Large intestine (tissue), 3 donors: ENCODE measurements around the gene CSNK1G1. TPM values are rescaled to one million over a fixed set of nuclear protein-coding genes. Genes with fewer than 3 reads are reported as not detected.
"Not testable (repeated sequence)": the region's sequence is repeated elsewhere in the genome, so short reads cannot be mapped to it uniquely, and the experiment has no call there.

ENCODE experiments used
- DNase-seq, 2 donors: peaks; one replicate each; pipeline versions ENCODE4 v3.0.0 to v3.0.0-alpha.2; 2013
- H3K27ac ChIP-seq: one replicate; pipeline ENCODE4 v1.5.1; 2013; ENCODE audit warnings: low read length
- H3K27me3 ChIP-seq: 2 replicates; pipeline ENCODE4 v1.6.1; 2013; ENCODE audit warnings: low read length; ENCODE audit not compliant: control insufficient read depth, insufficient read depth
- H3K36me3 ChIP-seq: 2 replicates; pipeline ENCODE4 v1.6.1; 2013; ENCODE audit warnings: low read length; ENCODE audit not compliant: control insufficient read depth, insufficient read depth
- H3K4me1 ChIP-seq: one replicate; pipeline ENCODE4 v1.6.1; 2013; ENCODE audit warnings: low read length; ENCODE audit not compliant: control insufficient read depth, insufficient read depth
- H3K4me3 ChIP-seq: one replicate; pipeline ENCODE4 v1.5.1; 2013; ENCODE audit warnings: low read length
- H3K9me3 ChIP-seq: one replicate; pipeline ENCODE4 v1.6.1; 2013; ENCODE audit warnings: mild to moderate bottlenecking, low read depth, low read length, moderate library complexity; ENCODE audit not compliant: control insufficient read depth
- WGBS: methylation state at CpG from one replicate; pipeline ENCODE4 v1.1.5; 2013; ENCODE audit warnings: low lambda C conversion rate; ENCODE audit not compliant: insufficient coverage; 5-methylcytosine and 5-hydroxymethylcytosine counted together
- polyA plus RNA-seq: library from polyadenylated mRNA; unstranded; fragments of 120-200 nt; gene quantifications from one replicate; pipeline ENCODE4 v1.2.1, GENCODE V29; 2013

Gene CSNK1G1
- polyA plus RNA-seq, 1 donor, result 11.9 TPM

DNA sequence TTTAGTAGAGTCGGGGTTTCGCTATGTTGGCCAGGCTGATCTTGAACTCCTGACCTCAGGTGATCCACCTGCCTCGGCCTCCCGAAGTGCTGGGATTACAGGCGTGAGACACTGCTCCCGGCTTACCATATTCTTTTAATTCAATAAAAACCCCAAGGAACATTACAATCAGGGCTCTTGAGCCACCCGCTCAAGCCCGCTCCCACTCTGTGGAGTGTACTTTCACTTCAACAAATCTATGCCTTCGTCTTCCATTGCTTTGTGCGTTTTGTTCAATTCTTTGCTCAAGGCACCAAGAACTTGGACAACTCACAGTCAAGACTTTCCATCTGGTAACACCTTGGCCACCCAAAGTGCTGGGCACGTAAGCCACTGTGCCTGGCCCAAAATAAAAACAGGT, 130.2 kb downstream of the CSNK1G1 start:
- no peak for DNase-seq
- Histone ChIP-seq H3K27me3 (no peaks in the 10 kb centered on the region), H3K27ac (no peak overlapping the region), H3K36me3 (no peaks in the 10 kb centered on the region), H3K4me3 (no peak overlapping the region), H3K4me1 (no peaks in the 10 kb centered on the region), H3K9me3 (peaks cover 3% of the 10 kb centered on the region)
- WGBS, result 100% methylated on average over 2 of the region's 11 CpGs

DNA sequence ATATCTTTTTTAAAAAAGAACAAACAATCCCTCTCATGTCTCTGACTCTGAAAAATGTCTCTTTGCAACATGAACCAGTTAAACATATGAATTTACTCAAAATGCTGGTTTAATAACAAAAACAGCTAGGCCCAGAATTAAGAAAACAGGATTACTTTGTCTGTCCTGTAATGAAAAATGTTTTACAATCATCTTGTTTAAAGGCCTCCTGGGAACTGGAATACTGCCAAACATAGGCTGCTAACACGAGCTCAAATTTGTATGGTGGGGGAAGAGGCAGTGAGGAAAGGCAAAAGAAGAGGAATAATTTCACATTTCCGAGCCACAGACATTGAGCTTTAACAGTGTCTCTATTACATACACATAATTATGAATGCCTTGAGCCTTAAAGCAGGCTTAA, 131.5 kb downstream of the CSNK1G1 start:
- Histone ChIP-seq H3K36me3 (no peaks in the 10 kb centered on the region), H3K9me3 (peaks cover 3% of the 10 kb centered on the region), H3K27me3 (no peaks in the 10 kb centered on the region), H3K4me1 (no peaks in the 10 kb centered on the region), H3K27ac (no peak overlapping the region), H3K4me3 (no peak overlapping the region)
- no CpG with 5 or more reads among the region's 2 CpGs for WGBS
- peak; percentile 26 to 59 for DNase-seq

GRCh38 chr15:64223882-64224281, 132.1 kb downstream of the CSNK1G1 start:
- Histone ChIP-seq H3K36me3 (no peaks in the 10 kb centered on the region), H3K4me3 (no peak overlapping the region)
- no peak for DNase-seq

DNA sequence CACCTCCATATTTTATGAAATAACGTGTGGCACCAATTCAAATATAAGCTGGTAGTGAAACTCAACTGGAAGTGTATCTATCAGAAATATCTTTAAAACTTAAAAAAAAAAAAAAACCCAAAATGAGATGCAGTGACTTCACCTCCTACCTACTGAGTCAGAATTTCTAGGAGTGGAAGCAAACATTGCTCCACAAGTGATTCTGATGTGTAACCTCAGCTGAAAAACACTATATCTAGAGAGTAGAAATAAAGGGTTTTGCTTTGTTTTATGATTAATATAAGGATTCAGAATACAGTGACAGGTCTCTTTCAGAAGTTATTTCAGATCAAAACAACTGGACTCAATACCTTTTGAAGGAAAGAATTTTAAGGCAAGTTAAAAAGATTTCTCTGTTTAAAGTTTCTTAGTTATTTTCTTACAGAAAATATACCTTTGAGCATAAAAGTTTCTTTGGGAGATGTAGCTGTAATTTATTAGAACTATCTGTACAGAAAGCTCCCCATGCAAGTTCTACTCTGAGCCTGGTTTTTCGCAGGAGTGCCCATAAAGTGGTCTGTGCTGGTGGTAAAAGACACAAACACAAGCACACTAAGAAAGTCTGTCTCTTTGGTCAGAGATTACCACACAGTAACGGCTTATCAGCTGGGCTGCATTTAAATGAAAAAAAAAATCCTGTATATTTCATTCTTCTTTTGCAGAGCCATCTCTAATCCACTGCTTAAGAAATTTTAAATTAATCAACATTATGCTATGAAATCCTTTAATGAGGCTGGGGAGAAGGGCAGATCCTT, 133.2 kb downstream of the CSNK1G1 start:
- H3K27ac ChIP-seq, result no peak overlapping the region
- no peak for DNase-seq
- peaks cover 3% of the 10 kb centered on the region for H3K9me3 ChIP-seq
- WGBS, result 80% methylated on average over 1 of the region's 3 CpGs
- H3K4me3 ChIP-seq, result no peak overlapping the region
- H3K4me1 ChIP-seq, result no peaks in the 10 kb centered on the region
- H3K36me3 ChIP-seq, result no peaks in the 10 kb centered on the region
- no peaks in the 10 kb centered on the region for H3K27me3 ChIP-seq

More at GRCh38 chr15:64223882-64224281, 132.1 kb downstream of the CSNK1G1 start:
- no peaks in the 10 kb centered on the region for H3K4me1 ChIP-seq
- no peak overlapping the region for H3K27ac ChIP-seq
- H3K9me3 ChIP-seq, result peaks cover 3% of the 10 kb centered on the region
- H3K27me3 ChIP-seq, result no peaks in the 10 kb centered on the region

DNA sequence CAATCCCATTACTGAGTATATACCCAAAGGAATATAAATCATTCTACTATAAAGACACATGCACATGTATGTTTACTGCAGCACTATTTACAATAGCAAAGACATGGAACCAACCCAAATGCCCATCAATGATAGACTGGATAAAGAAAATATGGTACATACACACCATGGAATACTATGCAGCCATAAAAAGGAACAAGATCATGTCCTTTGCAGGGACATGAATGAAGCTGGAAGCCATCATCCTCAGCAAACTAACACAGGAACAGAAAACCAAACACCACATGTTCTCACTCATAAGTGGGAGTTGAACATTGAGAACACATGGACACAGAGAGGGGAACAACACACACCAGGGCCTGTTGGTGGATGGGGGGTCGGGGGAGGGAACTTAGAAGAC, 134.1 kb downstream of the CSNK1G1 start:
- not testable (repeated sequence) for H3K27me3 ChIP-seq, H3K9me3 ChIP-seq, H3K36me3 ChIP-seq, H3K4me3 ChIP-seq, DNase-seq, H3K27ac ChIP-seq, H3K4me1 ChIP-seq
- WGBS, result no CpG with 5 or more reads among the region's 1 CpG

DNA sequence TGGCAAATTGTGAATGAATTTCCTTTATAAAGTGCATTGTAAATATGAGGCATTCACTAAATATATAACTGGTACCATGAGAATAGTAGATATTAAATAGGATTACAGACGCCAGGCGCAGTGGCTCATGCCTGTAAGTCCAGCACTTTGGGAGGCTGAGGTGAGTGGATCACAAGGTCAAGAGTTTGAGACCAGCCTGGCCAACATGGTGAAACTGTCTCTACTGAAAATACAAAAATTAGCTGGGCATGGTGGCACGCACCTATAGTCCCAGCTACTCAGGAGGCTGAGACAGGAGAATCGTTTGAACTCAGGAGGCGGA, 138.6 kb downstream of the CSNK1G1 start:
- not testable (repeated sequence) for H3K27ac ChIP-seq
- WGBS, result no CpG with 5 or more reads among the region's 5 CpGs
- H3K4me1 ChIP-seq, result peaks cover 12% of the 10 kb centered on the region

GRCh38 chr15:64216730-64217428, 139.1 kb downstream of the CSNK1G1 start:
- H3K27ac ChIP-seq, result no peak overlapping the region
- WGBS, result 0% methylated on average over 1 of the region's 2 CpGs
- peaks cover 12% of the 10 kb centered on the region for H3K4me1 ChIP-seq
- no peaks in the 10 kb centered on the region for H3K27me3 ChIP-seq
- H3K36me3 ChIP-seq, result peaks cover 6% of the 10 kb centered on the region
- H3K9me3 ChIP-seq, result no peaks in the 10 kb centered on the region
- peak; percentile 9 to 55 for DNase-seq
- H3K4me3 ChIP-seq, result no peak overlapping the region

More for the DNA sequence above, 138.6 kb downstream of the CSNK1G1 start:
- DNase-seq, H3K4me3 ChIP-seq, H3K9me3 ChIP-seq, H3K36me3 ChIP-seq, H3K27me3 ChIP-seq: not testable (repeated sequence)

DNA sequence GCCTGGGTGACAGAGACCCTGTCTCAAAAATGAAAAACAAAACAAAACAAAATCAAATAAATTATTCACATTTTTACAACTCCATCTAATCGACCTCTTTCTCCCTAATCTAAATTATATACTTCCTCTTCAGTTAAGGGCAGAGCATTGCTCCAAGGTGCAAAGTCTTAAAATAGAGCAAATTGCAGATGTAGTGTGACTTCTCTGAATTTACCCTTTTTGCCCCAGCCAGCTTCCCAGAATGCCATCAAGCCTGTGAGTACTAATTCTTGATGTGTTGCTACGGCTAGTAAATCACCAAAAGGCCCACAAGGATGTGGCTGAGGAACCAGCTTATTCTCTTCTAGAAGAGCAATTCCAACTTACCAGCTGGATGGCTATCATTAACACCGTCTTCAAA, 139.8 kb downstream of the CSNK1G1 start:
- H3K27ac ChIP-seq, result no peak overlapping the region
- no peaks in the 10 kb centered on the region for H3K9me3 ChIP-seq
- DNase-seq, result peak in 1 of 2 donors; percentile 67
- no peak overlapping the region for H3K4me3 ChIP-seq
- H3K4me1 ChIP-seq, result peaks cover 12% of the 10 kb centered on the region
- no peaks in the 10 kb centered on the region for H3K27me3 ChIP-seq
- WGBS, result 20% methylated on average over 1 of the region's 3 CpGs
- H3K36me3 ChIP-seq, result peaks cover 6% of the 10 kb centered on the region

DNA sequence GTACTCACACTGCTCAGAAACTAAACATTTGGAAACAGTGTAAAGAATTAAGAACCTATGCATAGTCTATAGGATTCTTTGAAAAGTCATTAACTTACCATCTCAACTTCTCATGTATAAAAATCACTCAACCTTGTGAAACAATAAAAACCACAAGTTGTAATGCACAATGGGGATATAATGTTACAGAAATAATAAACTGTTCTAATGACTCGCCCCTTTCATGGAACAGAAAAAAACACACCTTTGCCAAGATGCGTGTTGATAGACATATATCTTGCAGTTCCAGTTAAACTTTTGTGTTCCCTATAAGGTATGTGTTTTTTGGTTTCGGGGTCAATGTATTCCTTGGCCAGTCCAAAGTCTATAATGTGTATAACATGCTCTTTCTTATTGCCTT, 142.3 kb downstream of the CSNK1G1 start:
- DNase-seq, result no peak
- no peaks in the 10 kb centered on the region for H3K9me3 ChIP-seq
- H3K4me1 ChIP-seq, result peaks cover 12% of the 10 kb centered on the region
- WGBS, result no CpG with 5 or more reads among the region's 3 CpGs
- no peak overlapping the region for H3K4me3 ChIP-seq
- no peaks in the 10 kb centered on the region for H3K27me3 ChIP-seq
- peaks cover 6% of the 10 kb centered on the region for H3K36me3 ChIP-seq
- H3K27ac ChIP-seq, result no peak overlapping the region

DNA sequence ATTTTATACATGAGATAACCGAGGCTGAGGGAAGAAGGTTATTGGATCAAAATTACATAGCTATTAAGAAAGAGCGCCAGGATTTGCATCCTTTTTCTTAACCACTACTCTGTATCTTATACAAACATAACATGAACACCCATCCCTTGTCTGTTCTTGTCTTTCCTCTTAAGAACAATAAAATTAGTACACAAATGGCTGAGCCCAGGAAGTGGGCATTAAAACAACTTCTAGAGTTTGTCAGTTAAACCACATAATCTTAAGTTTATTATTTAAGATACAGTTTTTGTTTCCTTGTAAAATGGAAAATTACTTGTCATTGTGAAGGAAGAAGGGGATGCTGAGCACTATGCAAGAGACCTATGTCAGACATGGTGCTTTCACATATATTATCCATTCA, 144.3 kb downstream of the CSNK1G1 start:
- WGBS, result no CpG with 5 or more reads among the region's 2 CpGs
- no peak overlapping the region for H3K4me3 ChIP-seq
- peaks cover 8% of the 10 kb centered on the region for H3K4me1 ChIP-seq
- peaks cover 9% of the 10 kb centered on the region for H3K36me3 ChIP-seq
- no peaks in the 10 kb centered on the region for H3K9me3 ChIP-seq
- no peaks in the 10 kb centered on the region for H3K27me3 ChIP-seq
- no peak for DNase-seq
- no peak overlapping the region for H3K27ac ChIP-seq

DNA sequence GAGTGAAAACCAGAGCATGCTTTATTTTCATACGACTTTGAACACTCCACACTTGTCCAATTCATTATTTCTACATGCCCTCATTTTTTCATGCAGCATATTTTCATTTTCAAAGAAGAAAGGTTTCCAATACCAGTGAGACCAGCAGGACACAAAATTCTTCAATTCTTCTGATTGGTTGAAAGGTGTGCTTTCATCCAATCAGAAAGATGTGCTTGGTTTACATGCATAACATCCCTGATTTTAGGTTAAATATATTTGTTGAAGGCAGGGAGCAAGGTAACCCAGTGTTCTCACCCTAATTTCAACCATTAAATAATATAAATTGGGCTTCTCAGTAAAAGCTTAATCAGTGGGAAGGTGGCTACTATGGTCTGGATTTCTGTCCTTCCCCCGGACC, 145.6 kb downstream of the CSNK1G1 start:
- Histone ChIP-seq H3K27me3 (no peaks in the 10 kb centered on the region), H3K4me1 (no peaks in the 10 kb centered on the region), H3K9me3 (no peaks in the 10 kb centered on the region), H3K4me3 (no peak overlapping the region), H3K36me3 (peaks cover 9% of the 10 kb centered on the region), H3K27ac (no peak overlapping the region)
- WGBS, result 88% methylated on average over 1 of the region's 2 CpGs
- no peak for DNase-seq
